Glutamatergic neuron (in vitro differentiated cells): ENCODE results near the gene KIRREL3. TPM values are rescaled to one million over a fixed set of nuclear protein-coding genes. Genes with fewer than 3 reads are reported as not detected.

ENCODE experiments used
- DNase-seq: peaks from one replicate; pipeline ENCODE4 v3.0.0; 2022
- H3K27ac Mint-ChIP-seq: one replicate; pipeline ENCODE4 v1.8.0; 2020; ENCODE audit warnings: mild to moderate bottlenecking, mixed read lengths, inconsistent platforms; ENCODE audit not compliant: unreplicated experiment
- H3K27me3 Mint-ChIP-seq: one replicate; pipeline ENCODE4 v1.8.0; 2020; ENCODE audit warnings: mild to moderate bottlenecking, moderate library complexity, mixed read lengths, inconsistent platforms; ENCODE audit not compliant: unreplicated experiment
- H3K36me3 Mint-ChIP-seq: one replicate; pipeline ENCODE4 v1.8.0; 2020; ENCODE audit warnings: mild to moderate bottlenecking, mixed read lengths, inconsistent platforms; ENCODE audit not compliant: unreplicated experiment
- H3K4me1 Mint-ChIP-seq: one replicate; pipeline ENCODE4 v1.8.0; 2020; ENCODE audit warnings: mild to moderate bottlenecking, low read depth, mixed read lengths, inconsistent platforms; ENCODE audit not compliant: unreplicated experiment
- H3K4me3 Mint-ChIP-seq: one replicate; pipeline ENCODE4 v1.8.0; 2020; ENCODE audit warnings: mild to moderate bottlenecking, mixed read lengths, inconsistent platforms; ENCODE audit not compliant: unreplicated experiment
- H3K9me3 Mint-ChIP-seq: one replicate; pipeline ENCODE4 v1.8.0; 2020; ENCODE audit warnings: mild to moderate bottlenecking, moderate library complexity, mixed read lengths, inconsistent platforms; ENCODE audit not compliant: unreplicated experiment
- total RNA-seq: library from RNA; stranded (reverse); fragmentation: NEBNext Ultra II Directional; extraction: Animal tissue kit (Norgen Biotek cat#: 25700); gene quantifications from one replicate; pipeline ENCODE4 v1.2.1, GENCODE V29; 2021; ENCODE audit not compliant: unreplicated experiment
- TF ChIP-seq, protein P1 (sequence below): fragments of 200-600 bp; sonication (generic); IDR thresholded peaks from one replicate; pipeline ENCODE4 v1.5.0; 2021; ENCODE audit not compliant: partially characterized antibody, unreplicated experiment

KIRREL3 gene
- total RNA-seq, 1 donor from 2014 or later, result 25.3 TPM

- H3K4me3 Mint-ChIP-seq, result no peak overlapping the region
- H3K27me3 Mint-ChIP-seq, result peaks cover 8% of the 10 kb centered on the region
- peaks cover 16% of the 10 kb centered on the region for H3K4me1 Mint-ChIP-seq
- no peak for DNase-seq
- no peak overlapping the region for H3K27ac Mint-ChIP-seq
- TF ChIP-seq, protein P1, sequence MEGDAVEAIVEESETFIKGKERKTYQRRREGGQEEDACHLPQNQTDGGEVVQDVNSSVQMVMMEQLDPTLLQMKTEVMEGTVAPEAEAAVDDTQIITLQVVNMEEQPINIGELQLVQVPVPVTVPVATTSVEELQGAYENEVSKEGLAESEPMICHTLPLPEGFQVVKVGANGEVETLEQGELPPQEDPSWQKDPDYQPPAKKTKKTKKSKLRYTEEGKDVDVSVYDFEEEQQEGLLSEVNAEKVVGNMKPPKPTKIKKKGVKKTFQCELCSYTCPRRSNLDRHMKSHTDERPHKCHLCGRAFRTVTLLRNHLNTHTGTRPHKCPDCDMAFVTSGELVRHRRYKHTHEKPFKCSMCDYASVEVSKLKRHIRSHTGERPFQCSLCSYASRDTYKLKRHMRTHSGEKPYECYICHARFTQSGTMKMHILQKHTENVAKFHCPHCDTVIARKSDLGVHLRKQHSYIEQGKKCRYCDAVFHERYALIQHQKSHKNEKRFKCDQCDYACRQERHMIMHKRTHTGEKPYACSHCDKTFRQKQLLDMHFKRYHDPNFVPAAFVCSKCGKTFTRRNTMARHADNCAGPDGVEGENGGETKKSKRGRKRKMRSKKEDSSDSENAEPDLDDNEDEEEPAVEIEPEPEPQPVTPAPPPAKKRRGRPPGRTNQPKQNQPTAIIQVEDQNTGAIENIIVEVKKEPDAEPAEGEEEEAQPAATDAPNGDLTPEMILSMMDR, result no peak
- peaks cover 3% of the 10 kb centered on the region for H3K9me3 Mint-ChIP-seq
- peaks cover 5% of the 10 kb centered on the region for H3K36me3 Mint-ChIP-seq
Observed at GRCh38 chr11:126403658-126404057, 596.9 kb downstream of the KIRREL3 start.

DNA sequence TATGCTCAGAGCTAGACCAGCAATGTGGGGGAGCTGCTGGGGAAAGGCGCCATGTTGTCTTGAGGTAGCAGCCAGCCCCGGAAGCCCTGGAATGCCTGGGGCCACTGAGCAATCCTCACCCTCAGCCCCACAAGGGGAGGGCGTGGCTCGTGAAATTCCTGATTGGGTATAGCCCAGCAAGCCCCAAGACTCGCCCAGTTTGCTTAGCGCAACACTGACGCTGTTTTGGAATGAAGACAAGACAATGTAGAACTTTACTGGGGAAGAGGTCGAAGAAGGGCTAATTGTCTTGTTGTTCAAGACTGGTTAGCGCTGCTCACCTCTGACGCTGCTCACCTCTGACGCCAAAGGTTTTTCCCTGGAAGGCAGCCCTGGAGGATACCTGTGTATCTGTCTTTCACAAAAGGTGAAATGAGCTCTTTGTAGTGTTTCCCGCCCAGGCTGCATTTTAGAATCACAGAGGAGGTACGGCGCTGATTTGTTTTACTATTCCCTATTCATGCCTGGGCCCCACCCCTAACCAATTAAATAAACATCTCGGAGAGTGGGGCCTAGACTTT lies 597.5 kb downstream of the KIRREL3 start:
- TF ChIP-seq, protein P1, result no peak
- H3K36me3 Mint-ChIP-seq, result peaks cover 5% of the 10 kb centered on the region
- peaks cover 6% of the 10 kb centered on the region for H3K27me3 Mint-ChIP-seq
- DNase-seq, result no peak
- no peak overlapping the region for H3K27ac Mint-ChIP-seq
- no peak overlapping the region for H3K4me3 Mint-ChIP-seq
- H3K9me3 Mint-ChIP-seq, result peaks cover 3% of the 10 kb centered on the region
- peaks cover 16% of the 10 kb centered on the region for H3K4me1 Mint-ChIP-seq

DNA sequence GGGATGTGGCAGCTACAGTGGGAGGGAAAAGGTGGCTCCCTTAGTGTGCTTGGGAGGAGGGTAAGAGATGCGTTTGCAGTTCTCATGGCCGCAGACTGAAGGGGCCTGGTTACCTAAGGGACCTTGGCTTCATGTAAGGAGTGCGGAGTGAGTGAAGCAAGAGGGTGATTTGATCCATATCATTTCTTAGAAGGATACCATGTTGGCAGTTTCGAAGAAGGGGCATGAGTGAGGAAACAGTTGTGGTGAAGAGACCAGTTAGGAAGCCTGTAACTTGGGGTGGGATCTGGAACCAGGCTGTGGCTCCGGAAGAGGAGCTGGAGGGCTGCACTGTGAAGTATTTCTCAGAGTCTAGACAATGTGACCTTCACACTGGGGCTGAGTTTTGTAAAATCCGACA lies 600.1 kb downstream of the KIRREL3 start:
- H3K4me3 Mint-ChIP-seq, result no peak overlapping the region
- no peak for DNase-seq
- H3K27ac Mint-ChIP-seq, result no peak overlapping the region
- H3K4me1 Mint-ChIP-seq, result peaks cover 12% of the 10 kb centered on the region
- peaks cover 5% of the 10 kb centered on the region for H3K36me3 Mint-ChIP-seq
- peaks cover 5% of the 10 kb centered on the region for H3K9me3 Mint-ChIP-seq
- H3K27me3 Mint-ChIP-seq, result peaks cover 4% of the 10 kb centered on the region
- TF ChIP-seq, protein P1, result no peak

- H3K9me3 Mint-ChIP-seq, result peaks cover 5% of the 10 kb centered on the region
- TF ChIP-seq, protein P1, result no peak
- H3K36me3 Mint-ChIP-seq, result peaks cover 5% of the 10 kb centered on the region
- H3K4me3 Mint-ChIP-seq, result no peak overlapping the region
- H3K27ac Mint-ChIP-seq, result no peak overlapping the region
- peaks cover 12% of the 10 kb centered on the region for H3K4me1 Mint-ChIP-seq
- DNase-seq, result no peak
- H3K27me3 Mint-ChIP-seq, result peaks cover 4% of the 10 kb centered on the region
Observed at GRCh38 chr11:126400019-126400418, 600.6 kb downstream of the KIRREL3 start.

DNA sequence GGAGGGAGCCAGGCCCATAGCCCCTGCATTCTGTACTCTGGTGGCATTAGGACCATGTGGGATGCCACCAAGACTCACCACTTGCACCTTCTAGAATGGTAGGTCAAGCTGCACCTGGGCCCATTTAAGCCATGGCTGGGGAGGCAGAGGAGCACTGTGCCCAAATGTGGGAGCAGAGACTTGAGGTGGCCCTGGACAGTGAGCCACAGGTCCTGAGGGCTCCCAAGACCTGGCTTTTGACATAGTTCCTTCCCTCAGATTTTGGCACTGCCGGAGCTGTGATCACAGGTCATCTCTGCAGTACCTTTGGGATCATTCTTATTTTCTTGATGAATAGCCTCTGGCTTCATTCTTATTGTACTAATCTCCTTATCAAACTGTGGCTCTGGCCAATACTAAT lies 601.8 kb downstream of the KIRREL3 start:
- peaks cover 2% of the 10 kb centered on the region for H3K27me3 Mint-ChIP-seq
- no peak overlapping the region for H3K27ac Mint-ChIP-seq
- peaks cover 1% of the 10 kb centered on the region for H3K4me1 Mint-ChIP-seq
- TF ChIP-seq, protein P1, result no peak
- peaks cover 3% of the 10 kb centered on the region for H3K9me3 Mint-ChIP-seq
- peaks cover 5% of the 10 kb centered on the region for H3K36me3 Mint-ChIP-seq
- DNase-seq, result no peak
- H3K4me3 Mint-ChIP-seq, result no peak overlapping the region
